ENCODE data around the gene PRLHR.

PRLHR gene

GRCh38 chr10:118570591-118570990 lies 24.9 kb downstream of the PRLHR start:
- TF ChIP-seq CTCF (IDR thresholded peaks at IDR 0.05; ENCODE audit: borderline replicate concordance, insufficient read depth, low read depth, low read length), result no peak

GRCh38 chr10:118569882-118570252 lies 25.6 kb downstream of the PRLHR start:
- no peak overlapping the region for H3K4me3 ChIP-seq (ENCODE audit: low read depth, low read length)
- no peak for TF ChIP-seq CTCF (IDR thresholded peaks at IDR 0.05; ENCODE audit: borderline replicate concordance, insufficient read depth, low read depth, low read length)

More at GRCh38 chr10:118570591-118570990, 24.9 kb downstream of the PRLHR start:
- no peak overlapping the region for H3K4me3 ChIP-seq (ENCODE audit: low read depth, low read length)

- H3K4me3 ChIP-seq (ENCODE audit: low read depth, low read length), result no peak overlapping the region
- TF ChIP-seq CTCF (IDR thresholded peaks at IDR 0.05; ENCODE audit: borderline replicate concordance, insufficient read depth, low read depth, low read length), result no peak
These were observed 26.1 kb downstream of the PRLHR start for GRCh38 chr10:118569241-118569881.

GRCh38 chr10:118568327-118568848 lies 27.1 kb downstream of the PRLHR start:
- no peak overlapping the region for H3K4me3 ChIP-seq (ENCODE audit: low read depth, low read length)
- peak; percentile 49 for TF ChIP-seq CTCF (IDR thresholded peaks at IDR 0.05; ENCODE audit: borderline replicate concordance, insufficient read depth, low read depth, low read length)

GRCh38 chr10:118567701-118568248 lies 27.7 kb downstream of the PRLHR start:
- TF ChIP-seq CTCF (IDR thresholded peaks at IDR 0.05; ENCODE audit: borderline replicate concordance, insufficient read depth, low read depth, low read length), result no peak
- no peak overlapping the region for H3K4me3 ChIP-seq (ENCODE audit: low read depth, low read length)

GRCh38 chr10:118566911-118567310 lies 28.5 kb downstream of the PRLHR start:
- H3K4me3 ChIP-seq (ENCODE audit: low read depth, low read length), result no peak overlapping the region
- no peak for TF ChIP-seq CTCF (IDR thresholded peaks at IDR 0.05; ENCODE audit: borderline replicate concordance, insufficient read depth, low read depth, low read length)
